Hepatocyte (in vitro differentiated cells): Measurements from ENCODE around the gene COL20A1.

Source experiments
- EZH2 ChIP-seq: fragments of 200-600 bp; sonication (generic); IDR thresholded peaks from 2 replicates; pipeline ENCODE4 v1.6.1; 2016; ENCODE audit warnings: antibody characterized with exemption, mild to moderate bottlenecking, borderline replicate concordance
- EZH2phosphoT487 ChIP-seq: fragments of 200-600 bp; sonication (generic); IDR thresholded peaks from one replicate; pipeline ENCODE4 v1.6.1; 2018; ENCODE audit warnings: antibody characterized with exemption, mild to moderate bottlenecking, low read depth, moderate library complexity; ENCODE audit not compliant: unreplicated experiment, severe bottlenecking
- TF ChIP-seq, protein P1 (sequence below): fragments of 200-600 bp; sonication (generic); IDR thresholded peaks from 2 replicates; pipeline ENCODE4 v1.5.1; 2016; ENCODE audit warnings: antibody characterized with exemption, mild to moderate bottlenecking; ENCODE audit not compliant: poor library complexity

DNA sequence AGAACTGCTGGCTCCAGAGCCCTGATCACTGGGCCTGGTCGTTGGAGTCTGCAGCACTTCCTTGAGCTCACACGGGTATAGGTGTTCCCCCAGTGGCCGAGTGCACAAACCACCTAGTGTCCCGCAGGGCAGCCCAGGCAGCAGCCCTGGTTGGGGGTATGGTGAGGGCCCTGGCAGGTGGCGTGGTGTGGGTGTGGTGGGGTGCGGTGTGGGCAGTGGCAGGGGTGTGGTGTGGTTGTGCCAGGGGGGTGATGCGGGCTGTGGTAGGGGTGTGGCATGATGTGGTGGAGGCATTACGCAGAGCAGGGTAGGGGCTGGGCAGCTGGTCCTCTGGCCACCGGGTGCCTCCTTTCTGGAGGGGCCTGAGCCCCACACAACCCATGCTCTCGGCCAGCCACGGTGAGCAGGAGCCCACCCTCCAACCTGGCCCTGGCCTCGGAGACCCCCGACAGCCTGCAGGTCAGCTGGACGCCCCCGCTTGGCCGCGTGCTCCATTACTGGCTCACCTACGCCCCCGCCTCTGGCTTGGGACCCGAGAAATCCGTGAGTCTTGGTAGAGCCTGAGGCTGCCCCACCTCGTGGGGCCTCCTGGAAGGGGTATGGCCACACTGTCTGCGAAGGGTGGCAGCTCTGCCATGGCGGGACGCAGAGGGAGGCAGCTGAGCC lies 20.5 kb downstream of the COL20A1 start:
- TF ChIP-seq EZH2 (no peak), EZH2phosphoT487 (no peak)
- TF ChIP-seq, protein P1, sequence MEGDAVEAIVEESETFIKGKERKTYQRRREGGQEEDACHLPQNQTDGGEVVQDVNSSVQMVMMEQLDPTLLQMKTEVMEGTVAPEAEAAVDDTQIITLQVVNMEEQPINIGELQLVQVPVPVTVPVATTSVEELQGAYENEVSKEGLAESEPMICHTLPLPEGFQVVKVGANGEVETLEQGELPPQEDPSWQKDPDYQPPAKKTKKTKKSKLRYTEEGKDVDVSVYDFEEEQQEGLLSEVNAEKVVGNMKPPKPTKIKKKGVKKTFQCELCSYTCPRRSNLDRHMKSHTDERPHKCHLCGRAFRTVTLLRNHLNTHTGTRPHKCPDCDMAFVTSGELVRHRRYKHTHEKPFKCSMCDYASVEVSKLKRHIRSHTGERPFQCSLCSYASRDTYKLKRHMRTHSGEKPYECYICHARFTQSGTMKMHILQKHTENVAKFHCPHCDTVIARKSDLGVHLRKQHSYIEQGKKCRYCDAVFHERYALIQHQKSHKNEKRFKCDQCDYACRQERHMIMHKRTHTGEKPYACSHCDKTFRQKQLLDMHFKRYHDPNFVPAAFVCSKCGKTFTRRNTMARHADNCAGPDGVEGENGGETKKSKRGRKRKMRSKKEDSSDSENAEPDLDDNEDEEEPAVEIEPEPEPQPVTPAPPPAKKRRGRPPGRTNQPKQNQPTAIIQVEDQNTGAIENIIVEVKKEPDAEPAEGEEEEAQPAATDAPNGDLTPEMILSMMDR, result no peak
